ENCODE data around the gene GPR31. TPM values are rescaled to one million over a fixed set of nuclear protein-coding genes. Genes with fewer than 3 reads are reported as not detected.

The GPR31 gene
- total RNA-seq, 1 experiment from 2014 or later = not detected

GRCh38 chr6:167116109-167116837 lies 41.5 kb downstream of the GPR31 start:
- ATAC-seq = no peak
- H3K4me1 ChIP-seq (ENCODE audit: insufficient read depth, low read length) = no peaks in the 10 kb centered on the region
- H3K36me3 ChIP-seq (ENCODE audit: low read depth, low read length) = no peaks in the 10 kb centered on the region
- no peak overlapping the region for H3K27ac ChIP-seq (ENCODE audit: low read length)
- POLR2A ChIA-PET (ENCODE audit: unreplicated experiment) = no interaction called here
- H3K79me2 ChIP-seq (ENCODE audit: low read length) = no peaks in the 10 kb centered on the region
- H3K9me3 ChIP-seq (ENCODE audit: low read length) = no peaks in the 10 kb centered on the region
- TF ChIP-seq EZH2 (IDR thresholded peaks at IDR 0.05; ENCODE audit: low read length, unreplicated experiment) (no peak), EZH2phosphoT487 (IDR thresholded peaks at IDR 0.05; ENCODE audit: borderline replicate concordance, low read length) (no peak)
- TF ChIP-seq, protein P1, sequence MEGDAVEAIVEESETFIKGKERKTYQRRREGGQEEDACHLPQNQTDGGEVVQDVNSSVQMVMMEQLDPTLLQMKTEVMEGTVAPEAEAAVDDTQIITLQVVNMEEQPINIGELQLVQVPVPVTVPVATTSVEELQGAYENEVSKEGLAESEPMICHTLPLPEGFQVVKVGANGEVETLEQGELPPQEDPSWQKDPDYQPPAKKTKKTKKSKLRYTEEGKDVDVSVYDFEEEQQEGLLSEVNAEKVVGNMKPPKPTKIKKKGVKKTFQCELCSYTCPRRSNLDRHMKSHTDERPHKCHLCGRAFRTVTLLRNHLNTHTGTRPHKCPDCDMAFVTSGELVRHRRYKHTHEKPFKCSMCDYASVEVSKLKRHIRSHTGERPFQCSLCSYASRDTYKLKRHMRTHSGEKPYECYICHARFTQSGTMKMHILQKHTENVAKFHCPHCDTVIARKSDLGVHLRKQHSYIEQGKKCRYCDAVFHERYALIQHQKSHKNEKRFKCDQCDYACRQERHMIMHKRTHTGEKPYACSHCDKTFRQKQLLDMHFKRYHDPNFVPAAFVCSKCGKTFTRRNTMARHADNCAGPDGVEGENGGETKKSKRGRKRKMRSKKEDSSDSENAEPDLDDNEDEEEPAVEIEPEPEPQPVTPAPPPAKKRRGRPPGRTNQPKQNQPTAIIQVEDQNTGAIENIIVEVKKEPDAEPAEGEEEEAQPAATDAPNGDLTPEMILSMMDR (conservative IDR thresholded peaks at IDR 0.05; ENCODE audit: low read depth, low read length) = no peak
- no peaks in the 10 kb centered on the region for H4K20me1 ChIP-seq (ENCODE audit: low read length)
- intact Hi-C loops (cut with micrococcal nuclease) = no loop called here
- no peak overlapping the region for H3K4me3 ChIP-seq (ENCODE audit: low read length)
- no peaks in the 10 kb centered on the region for H3K9me2 ChIP-seq (replicated peaks; ENCODE audit: low read length)
- H2AFZ ChIP-seq (ENCODE audit: low read length) = no peak overlapping the region
- CTCF ChIA-PET = no interaction called here
- H3F3A ChIP-seq (ENCODE audit: low read length, unreplicated experiment) = no peaks in the 10 kb centered on the region
- BruUV-seq (replicated peaks) = no TSS peak
- no peak overlapping the region for H3K4me2 ChIP-seq (ENCODE audit: low read length)
- peaks cover 28% of the 10 kb centered on the region for H3K27me3 ChIP-seq (ENCODE audit: low read length)
- H3K9ac ChIP-seq (ENCODE audit: low read length) = no peak overlapping the region
- no peak for DNase-seq

DNA sequence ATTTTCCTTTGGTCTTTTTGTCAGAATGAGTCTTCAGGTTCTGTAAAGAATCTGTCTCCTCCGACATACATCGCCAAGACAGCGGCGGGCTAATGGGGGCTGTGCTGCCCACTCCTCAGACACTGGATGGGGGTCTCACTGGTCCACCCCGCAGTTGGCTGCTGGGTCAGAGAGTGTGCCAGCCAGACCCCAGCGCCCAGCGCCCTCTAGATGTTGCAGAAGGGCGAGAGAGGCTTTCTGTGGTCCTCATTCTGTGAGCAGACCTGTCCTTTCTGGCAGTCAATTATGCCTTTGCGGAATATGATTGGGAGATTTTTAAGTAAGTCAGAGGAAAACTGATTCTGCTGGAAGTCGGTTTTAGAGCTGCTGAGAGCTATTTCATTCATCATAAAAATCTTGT lies 42.7 kb downstream of the GPR31 start:
- POLR2A ChIA-PET (ENCODE audit: unreplicated experiment) = no interaction called here
- Histone ChIP-seq H3K36me3 (ENCODE audit: low read depth, low read length) (no peaks in the 10 kb centered on the region), H3K4me1 (ENCODE audit: insufficient read depth, low read length) (no peaks in the 10 kb centered on the region), H3K9ac (ENCODE audit: low read length) (no peak overlapping the region), H4K20me1 (ENCODE audit: low read length) (no peaks in the 10 kb centered on the region), H3F3A (ENCODE audit: low read length, unreplicated experiment) (no peaks in the 10 kb centered on the region), H3K4me3 (ENCODE audit: low read length) (no peak overlapping the region), H3K27me3 (ENCODE audit: low read length) (peaks cover 39% of the 10 kb centered on the region), H3K27ac (ENCODE audit: low read length) (no peak overlapping the region), H3K9me3 (ENCODE audit: low read length) (no peaks in the 10 kb centered on the region), H3K4me2 (ENCODE audit: low read length) (no peak overlapping the region), H3K79me2 (ENCODE audit: low read length) (no peaks in the 10 kb centered on the region), H3K9me2 (replicated peaks; ENCODE audit: low read length) (no peaks in the 10 kb centered on the region), H2AFZ (ENCODE audit: low read length) (no peak overlapping the region)
- BruUV-seq (replicated peaks) = no TSS peak
- no peak for TF ChIP-seq EZH2phosphoT487 (IDR thresholded peaks at IDR 0.05; ENCODE audit: borderline replicate concordance, low read length)
- TF ChIP-seq, protein P1 (conservative IDR thresholded peaks at IDR 0.05; ENCODE audit: low read depth, low read length) = no peak
- no peak for TF ChIP-seq EZH2 (IDR thresholded peaks at IDR 0.05; ENCODE audit: low read length, unreplicated experiment)
- ATAC-seq (no peak), DNase-seq (no peak)
- CTCF ChIA-PET = no interaction called here
- intact Hi-C loops (cut with micrococcal nuclease) = no loop called here
